CD14-positive monocyte (primary cell): ENCODE measurements around the gene ZNF587. TPM values are rescaled to one million over a fixed set of nuclear protein-coding genes. Genes with fewer than 3 reads are reported as not detected.
"Not testable (repeated sequence)": the region's sequence is repeated elsewhere in the genome, so short reads cannot be mapped to it uniquely, and the experiment has no call there.

Experiments used
- DNase-seq, 3 donors: peaks; one replicate each; pipeline ENCODE4 v3.0.0-alpha.2; 2011 to 2022
- H2AFZ ChIP-seq: 2 replicates; pipeline ENCODE4 v1.6.0; 2012; ENCODE audit warnings: mild to moderate bottlenecking, low read depth, low read length, inconsistent platforms; ENCODE audit not compliant: insufficient read depth, poor library complexity, severe bottlenecking
- H3K27ac ChIP-seq, 2 donors: 1 replicate in 1 of 2; 2 replicates in 1 of 2; pipeline ENCODE4 v1.5.1; 2012 to 2013; ENCODE audit warnings: low read length in 2 of 2, control low read depth in 1 of 2, inconsistent platforms in 1 of 2, low read depth in 1 of 2, mild to moderate bottlenecking in 1 of 2
- H3K27me3 ChIP-seq, 2 donors: one replicate each; pipeline versions ENCODE4 v1.6.0 to v1.6.1; 2011 to 2013; ENCODE audit warnings: low read length in 2 of 2; ENCODE audit not compliant: control insufficient read depth in 2 of 2, insufficient read depth in 2 of 2
- H3K36me3 ChIP-seq, 2 donors: replicated peaks in 1 of 2; 1 replicate in 1 of 2; 2 replicates in 1 of 2; pipeline versions ENCODE4 v1.5.1 to v1.6.1; 2012 to 2013; ENCODE audit warnings: low read length in 2 of 2, control low read depth in 1 of 2, inconsistent platforms in 1 of 2, mild to moderate bottlenecking in 1 of 2; ENCODE audit not compliant: insufficient read depth in 2 of 2, control insufficient read depth in 1 of 2
- H3K4me1 ChIP-seq, 2 donors: 1 replicate in 1 of 2; 2 replicates in 1 of 2; pipeline versions ENCODE4 v1.5.1 to v1.6.1; 2012 to 2013; ENCODE audit warnings: low read length in 2 of 2, control low read depth in 1 of 2, inconsistent platforms in 1 of 2, mild to moderate bottlenecking in 1 of 2, moderate library complexity in 1 of 2; ENCODE audit not compliant: insufficient read depth in 2 of 2, control insufficient read depth in 1 of 2
- H3K4me2 ChIP-seq: replicated peaks from 2 replicates; pipeline ENCODE3; 2012; ENCODE audit warnings: low read length, moderate library complexity, mild to moderate bottlenecking; ENCODE audit not compliant: poor library complexity, severe bottlenecking; ENCODE audit errors: extremely low read depth
- H3K4me3 ChIP-seq, 3 experiments: fragments of 200-600 bp in 1 of 3; sonication (generic) in 1 of 3; replicated peaks in 1 of 3; 1 replicate in 2 of 3; 2 replicates in 1 of 3; pipeline ENCODE4 v1.5.1; 2011 to 2013; ENCODE audit warnings: low read length in 3 of 3, mild to moderate bottlenecking in 3 of 3, control low read depth in 2 of 3, low read depth in 2 of 3, inconsistent platforms in 1 of 3, moderate library complexity in 1 of 3
- H3K79me2 ChIP-seq: 2 replicates; pipeline ENCODE4 v1.6.0; 2012; ENCODE audit warnings: mild to moderate bottlenecking, control low read depth, inconsistent platforms, low read length, moderate library complexity; ENCODE audit not compliant: insufficient read depth
- H3K9ac ChIP-seq: 2 replicates; pipeline ENCODE4 v1.6.0; 2017; ENCODE audit warnings: low read length, mild to moderate bottlenecking; ENCODE audit not compliant: insufficient read depth, poor library complexity, severe bottlenecking
- H3K9me3 ChIP-seq, 2 donors: replicated peaks in 1 of 2; 1 replicate in 1 of 2; 2 replicates in 1 of 2; pipeline versions ENCODE4 v1.5.1 to v1.6.1; 2012 to 2013; ENCODE audit warnings: low read length in 2 of 2, control low read depth in 1 of 2; ENCODE audit not compliant: control insufficient read depth in 1 of 2, insufficient read depth in 1 of 2
- H4K20me1 ChIP-seq: 2 replicates; pipeline ENCODE4 v1.6.0; 2012; ENCODE audit warnings: mild to moderate bottlenecking, low read length, control low read depth, moderate library complexity; ENCODE audit not compliant: insufficient read depth
- H3K27ac Mint-ChIP-seq, 7 donors: one replicate each; pipeline ENCODE4 v1.8.0; 2020; ENCODE audit warnings: mild to moderate bottlenecking in 7 of 7, mixed read lengths in 7 of 7, moderate library complexity in 6 of 7, inconsistent platforms in 2 of 7
- H3K27me3 Mint-ChIP-seq, 3 donors: one replicate each; pipeline ENCODE4 v1.8.0; 2021 to 2022; ENCODE audit warnings: low read depth in 3 of 3, mild to moderate bottlenecking in 3 of 3, mixed read lengths in 3 of 3, moderate library complexity in 3 of 3, inconsistent platforms in 1 of 3
- H3K36me3 Mint-ChIP-seq, 2 donors: one replicate each; pipeline ENCODE4 v1.8.0; 2020; ENCODE audit warnings: mixed read lengths in 2 of 2, inconsistent platforms in 1 of 2, mild to moderate bottlenecking in 1 of 2
- H3K4me1 Mint-ChIP-seq: one replicate; pipeline ENCODE4 v1.8.0; 2020; ENCODE audit warnings: mild to moderate bottlenecking, mixed read lengths
- H3K4me3 Mint-ChIP-seq, 2 donors: one replicate each; pipeline ENCODE4 v1.8.0; 2020; ENCODE audit warnings: mild to moderate bottlenecking in 2 of 2, mixed read lengths in 2 of 2, moderate library complexity in 1 of 2
- H3K9me3 Mint-ChIP-seq, 7 donors: one replicate each; pipeline ENCODE4 v1.8.0; 2020 to 2022; ENCODE audit warnings: mixed read lengths in 7 of 7, mild to moderate bottlenecking in 6 of 7, moderate library complexity in 6 of 7, inconsistent platforms in 2 of 7
- WGBS: methylation state at CpG from one replicate; pipeline ENCODE4 v1.1.5; 2013; ENCODE audit warnings: missing lambda C conversion rate; ENCODE audit not compliant: insufficient coverage; 5-methylcytosine and 5-hydroxymethylcytosine counted together
- intact Hi-C, 2 donors: fragments of 100-400 bp; cut with micrococcal nuclease; formaldehyde crosslinking; loops; one replicate each; pipeline versions ENCODE4 v1.15.0 to v1.15.1; 2023
- polyA plus RNA-seq, 3 donors: library from polyadenylated mRNA; depleted of rRNA in 1 of 3; unstranded in 2 of 3; stranded (reverse) in 1 of 3; fragments of 300-500 nt in 2 of 3; fragments of >200 nt in 1 of 3; fragmentation: Illumina TruSeq in 2 of 3; gene quantifications; 1 replicate in 2 of 3; 2 replicates in 1 of 3; pipeline ENCODE4 v1.2.3, GENCODE V29; 2012 to 2021

The ZNF587 gene
- polyA plus RNA-seq, 3 donors: 0.41 to 15.0 (median 2.9) TPM

GRCh38 chr19:57821501-57821900 is 28.2 kb upstream of the ZNF587 start:
- DNase-seq, H3K9ac ChIP-seq, H3K4me3 ChIP-seq, intact Hi-C loops, H3K4me2 ChIP-seq, H3K4me3 Mint-ChIP-seq, H2AFZ ChIP-seq, H3K9me3 ChIP-seq, H3K27me3 ChIP-seq, H3K36me3 ChIP-seq, H3K27me3 Mint-ChIP-seq, H4K20me1 ChIP-seq, H3K27ac ChIP-seq, H3K27ac Mint-ChIP-seq, H3K9me3 Mint-ChIP-seq: not testable (repeated sequence)
- no CpG with 5 or more reads among the region's 3 CpGs for WGBS
- peaks cover 17 to 25% of the 10 kb centered on the region in 2 donors for H3K36me3 Mint-ChIP-seq
- H3K79me2 ChIP-seq: peaks cover 60% of the 10 kb centered on the region
- peaks cover 12 to 22% of the 10 kb centered on the region in 2 donors for H3K4me1 ChIP-seq
- H3K4me1 Mint-ChIP-seq: peaks cover 25% of the 10 kb centered on the region

- H3K4me1 Mint-ChIP-seq: peaks cover 25% of the 10 kb centered on the region
- H3K27ac Mint-ChIP-seq: peak overlapping the region in 1 of 7 donors; percentile 8
- DNase-seq, H3K27ac ChIP-seq, H3K4me3 Mint-ChIP-seq, H3K9ac ChIP-seq, H3K4me2 ChIP-seq, H4K20me1 ChIP-seq, H3K4me3 ChIP-seq, H3K36me3 ChIP-seq, H3K27me3 ChIP-seq, H3K27me3 Mint-ChIP-seq, H2AFZ ChIP-seq, H3K9me3 ChIP-seq, intact Hi-C loops, H3K9me3 Mint-ChIP-seq: not testable (repeated sequence)
- peaks cover 69% of the 10 kb centered on the region for H3K79me2 ChIP-seq
- WGBS: no CpG with 5 or more reads among the region's 2 CpGs
- peaks cover 21 to 38% of the 10 kb centered on the region in 2 donors for H3K36me3 Mint-ChIP-seq
- peaks cover 12 to 22% of the 10 kb centered on the region in 2 donors for H3K4me1 ChIP-seq
Measured at GRCh38 chr19:57823155-57823554, 26.5 kb upstream of the ZNF587 start.

- H4K20me1 ChIP-seq, H3K9me3 ChIP-seq, H3K4me3 Mint-ChIP-seq, H3K27me3 ChIP-seq, DNase-seq, H3K27me3 Mint-ChIP-seq, H3K27ac ChIP-seq, H3K9ac ChIP-seq, H3K9me3 Mint-ChIP-seq, H3K4me2 ChIP-seq, H2AFZ ChIP-seq, H3K4me3 ChIP-seq, intact Hi-C loops, H3K36me3 ChIP-seq: not testable (repeated sequence)
- peak overlapping the region in 1 of 7 donors; percentile 13 for H3K27ac Mint-ChIP-seq
- H3K4me1 Mint-ChIP-seq: peaks cover 21% of the 10 kb centered on the region
- peaks cover 21 to 38% of the 10 kb centered on the region in 2 donors for H3K36me3 Mint-ChIP-seq
- 100% methylated on average over 4 of the region's 4 CpGs for WGBS
- Histone ChIP-seq H3K79me2 (peaks cover 71% of the 10 kb centered on the region), H3K4me1 (peaks cover 11 to 21% of the 10 kb centered on the region in 2 donors)
Measured at GRCh38 chr19:57823608-57824007, 26.1 kb upstream of the ZNF587 start.
